Ishikawa (cell line): ENCODE measurements around the gene GRIPAP1.

ENCODE experiments used
- EGR1 ChIP-seq: IDR thresholded peaks from 2 replicates; pipeline ENCODE4 v1.6.1; 2012
- EP300 ChIP-seq: IDR thresholded peaks from 2 replicates; pipeline ENCODE4 v1.6.1; 2012; ENCODE audit warnings: borderline replicate concordance
- FOXM1 ChIP-seq: IDR thresholded peaks from 2 replicates; pipeline ENCODE4 v1.6.1; 2012; ENCODE audit warnings: low read depth, borderline replicate concordance
- MAX ChIP-seq: IDR thresholded peaks from 2 replicates; pipeline ENCODE4 v1.6.1; 2012
- TCF12 ChIP-seq: IDR thresholded peaks from 2 replicates; pipeline ENCODE4 v1.6.1; 2012; ENCODE audit warnings: low read depth
- YY1 ChIP-seq: IDR thresholded peaks from 2 replicates; pipeline ENCODE4 v1.6.1; 2012; ENCODE audit warnings: low read depth
- ZBTB7A ChIP-seq: IDR thresholded peaks from 2 replicates; pipeline ENCODE4 v1.6.1; 2012; ENCODE audit warnings: low read depth
- TF ChIP-seq, protein P1 (sequence below): IDR thresholded peaks from 2 replicates; pipeline ENCODE4 v1.6.1; 2012; ENCODE audit warnings: low read depth, mild to moderate bottlenecking

- TF ChIP-seq, protein P1, sequence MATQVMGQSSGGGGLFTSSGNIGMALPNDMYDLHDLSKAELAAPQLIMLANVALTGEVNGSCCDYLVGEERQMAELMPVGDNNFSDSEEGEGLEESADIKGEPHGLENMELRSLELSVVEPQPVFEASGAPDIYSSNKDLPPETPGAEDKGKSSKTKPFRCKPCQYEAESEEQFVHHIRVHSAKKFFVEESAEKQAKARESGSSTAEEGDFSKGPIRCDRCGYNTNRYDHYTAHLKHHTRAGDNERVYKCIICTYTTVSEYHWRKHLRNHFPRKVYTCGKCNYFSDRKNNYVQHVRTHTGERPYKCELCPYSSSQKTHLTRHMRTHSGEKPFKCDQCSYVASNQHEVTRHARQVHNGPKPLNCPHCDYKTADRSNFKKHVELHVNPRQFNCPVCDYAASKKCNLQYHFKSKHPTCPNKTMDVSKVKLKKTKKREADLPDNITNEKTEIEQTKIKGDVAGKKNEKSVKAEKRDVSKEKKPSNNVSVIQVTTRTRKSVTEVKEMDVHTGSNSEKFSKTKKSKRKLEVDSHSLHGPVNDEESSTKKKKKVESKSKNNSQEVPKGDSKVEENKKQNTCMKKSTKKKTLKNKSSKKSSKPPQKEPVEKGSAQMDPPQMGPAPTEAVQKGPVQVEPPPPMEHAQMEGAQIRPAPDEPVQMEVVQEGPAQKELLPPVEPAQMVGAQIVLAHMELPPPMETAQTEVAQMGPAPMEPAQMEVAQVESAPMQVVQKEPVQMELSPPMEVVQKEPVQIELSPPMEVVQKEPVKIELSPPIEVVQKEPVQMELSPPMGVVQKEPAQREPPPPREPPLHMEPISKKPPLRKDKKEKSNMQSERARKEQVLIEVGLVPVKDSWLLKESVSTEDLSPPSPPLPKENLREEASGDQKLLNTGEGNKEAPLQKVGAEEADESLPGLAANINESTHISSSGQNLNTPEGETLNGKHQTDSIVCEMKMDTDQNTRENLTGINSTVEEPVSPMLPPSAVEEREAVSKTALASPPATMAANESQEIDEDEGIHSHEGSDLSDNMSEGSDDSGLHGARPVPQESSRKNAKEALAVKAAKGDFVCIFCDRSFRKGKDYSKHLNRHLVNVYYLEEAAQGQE = no peak
- TF ChIP-seq EGR1 (no peak), MAX (no peak), EP300 (no peak), FOXM1 (no peak), TCF12 (no peak), ZBTB7A (no peak), YY1 (no peak)
Observed at GRCh38 chrX:48966796-48967579, 35.1 kb downstream of the GRIPAP1 start.
